ENCODE data around the gene SUMO3. TPM values are rescaled to one million over a fixed set of nuclear protein-coding genes. Genes with fewer than 3 reads are reported as not detected.

The SUMO3 gene
- total RNA-seq, 2 donors from 2014 or later = 59.7 to 74.1 TPM

DNA sequence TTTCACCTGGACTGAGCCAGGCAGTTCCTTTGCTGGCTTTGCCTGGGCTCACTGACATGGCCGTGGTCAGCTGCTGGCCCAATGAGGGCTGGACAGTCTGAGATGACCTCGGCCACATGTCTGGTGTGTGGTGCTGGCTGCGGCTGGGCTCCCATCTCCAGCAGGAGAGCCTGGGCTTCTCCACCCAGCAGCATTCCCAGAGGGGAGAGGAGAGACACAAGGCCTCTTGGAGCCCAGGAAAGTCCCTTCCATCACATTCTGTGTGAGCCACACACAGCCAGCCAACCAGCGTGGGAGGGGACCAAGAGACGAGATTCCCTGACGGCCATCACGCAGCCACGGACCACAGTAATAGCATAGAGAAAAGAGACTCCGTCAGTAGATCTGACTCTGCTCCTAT lies 21.1 kb upstream of the SUMO3 start:
- DNase-seq (ENCODE audit: low spot score) = no peak
- peaks cover 0 to 7% of the 10 kb centered on the region in 2 donors for H3K4me1 ChIP-seq
- no peaks in the 10 kb centered on the region for H3K36me3 ChIP-seq
- H3K9me3 ChIP-seq = no peaks in the 10 kb centered on the region
- TF ChIP-seq, protein P1, sequence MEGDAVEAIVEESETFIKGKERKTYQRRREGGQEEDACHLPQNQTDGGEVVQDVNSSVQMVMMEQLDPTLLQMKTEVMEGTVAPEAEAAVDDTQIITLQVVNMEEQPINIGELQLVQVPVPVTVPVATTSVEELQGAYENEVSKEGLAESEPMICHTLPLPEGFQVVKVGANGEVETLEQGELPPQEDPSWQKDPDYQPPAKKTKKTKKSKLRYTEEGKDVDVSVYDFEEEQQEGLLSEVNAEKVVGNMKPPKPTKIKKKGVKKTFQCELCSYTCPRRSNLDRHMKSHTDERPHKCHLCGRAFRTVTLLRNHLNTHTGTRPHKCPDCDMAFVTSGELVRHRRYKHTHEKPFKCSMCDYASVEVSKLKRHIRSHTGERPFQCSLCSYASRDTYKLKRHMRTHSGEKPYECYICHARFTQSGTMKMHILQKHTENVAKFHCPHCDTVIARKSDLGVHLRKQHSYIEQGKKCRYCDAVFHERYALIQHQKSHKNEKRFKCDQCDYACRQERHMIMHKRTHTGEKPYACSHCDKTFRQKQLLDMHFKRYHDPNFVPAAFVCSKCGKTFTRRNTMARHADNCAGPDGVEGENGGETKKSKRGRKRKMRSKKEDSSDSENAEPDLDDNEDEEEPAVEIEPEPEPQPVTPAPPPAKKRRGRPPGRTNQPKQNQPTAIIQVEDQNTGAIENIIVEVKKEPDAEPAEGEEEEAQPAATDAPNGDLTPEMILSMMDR (IDR thresholded peaks at IDR 0.05) = no peak
- no peak overlapping the region for H3K27ac ChIP-seq
- H3K27me3 ChIP-seq = no peaks in the 10 kb centered on the region
- H3K4me3 ChIP-seq = no peak overlapping the region

DNA sequence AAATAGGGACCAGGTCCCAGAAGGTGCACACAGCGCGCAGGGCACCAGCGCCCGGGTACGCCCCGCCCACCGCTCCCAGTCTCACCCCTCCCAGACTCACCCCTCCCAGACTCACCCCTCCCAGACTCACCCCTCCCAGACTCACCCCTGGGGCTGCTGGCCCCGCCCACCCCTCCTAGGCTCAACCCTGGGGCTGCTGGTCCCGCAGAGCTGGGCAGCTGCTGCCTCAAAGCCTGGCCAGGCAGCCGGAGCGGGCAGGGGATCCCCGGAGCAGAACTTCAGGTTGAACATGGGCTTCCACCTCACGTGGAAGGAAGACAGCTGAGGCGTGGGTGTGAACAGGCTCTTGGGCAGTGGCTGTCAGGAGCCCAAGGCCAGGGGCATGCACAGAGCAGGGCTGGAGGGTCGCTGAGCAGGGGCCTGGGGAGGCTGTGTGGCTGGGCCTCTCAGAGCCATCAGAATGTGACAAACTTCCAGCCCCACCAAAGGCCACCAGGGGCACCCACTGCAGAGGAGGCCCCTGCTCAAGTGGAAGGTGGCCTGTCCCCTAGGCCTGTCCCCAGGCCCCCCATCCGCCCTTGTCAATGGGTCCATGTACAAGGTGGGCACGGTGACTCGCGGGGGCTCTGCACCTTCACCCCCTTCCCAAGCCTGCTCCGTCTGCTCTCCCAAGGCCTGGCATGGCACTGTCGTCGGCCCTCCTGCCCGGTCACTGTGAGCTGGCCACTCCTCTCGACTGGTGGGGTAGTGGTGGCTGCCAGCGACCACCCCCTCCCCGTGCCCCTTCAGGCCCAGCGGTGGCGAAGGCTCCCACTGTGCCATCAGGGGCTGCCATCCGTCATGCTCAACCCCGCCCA lies 20.4 kb upstream of the SUMO3 start:
- Histone ChIP-seq H3K9me3 (no peaks in the 10 kb centered on the region), H3K36me3 (no peaks in the 10 kb centered on the region), H3K4me3 (no peak overlapping the region), H3K4me1 (peaks cover 0 to 7% of the 10 kb centered on the region in 2 donors), H3K27me3 (no peaks in the 10 kb centered on the region), H3K27ac (no peak overlapping the region)
- DNase-seq (ENCODE audit: low spot score) = no peak
- TF ChIP-seq, protein P1 (IDR thresholded peaks at IDR 0.05) = no peak

DNA sequence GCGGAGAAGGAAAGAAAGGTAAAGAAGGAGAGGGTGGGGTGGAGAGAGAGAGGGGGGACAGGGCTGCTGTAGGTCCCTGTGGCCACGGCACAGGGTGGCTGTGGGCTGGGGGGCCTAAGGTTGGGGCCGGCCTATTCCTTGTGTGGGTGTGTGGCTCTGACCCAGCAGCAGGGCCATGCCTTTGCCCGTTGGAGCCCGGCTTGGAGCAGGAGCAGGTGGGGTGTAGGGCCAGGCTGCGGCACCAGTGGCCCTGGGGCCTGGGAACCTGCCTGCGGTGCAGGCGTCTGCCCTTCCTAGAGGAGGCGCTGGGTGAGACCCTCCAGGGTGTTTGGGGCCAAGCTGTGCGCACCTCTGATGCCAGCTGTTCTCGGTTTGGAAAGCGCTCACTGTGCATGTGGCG lies 19.7 kb upstream of the SUMO3 start:
- Histone ChIP-seq H3K27me3 (no peaks in the 10 kb centered on the region), H3K4me1 (peaks cover 0 to 7% of the 10 kb centered on the region in 2 donors), H3K9me3 (no peaks in the 10 kb centered on the region), H3K36me3 (no peaks in the 10 kb centered on the region), H3K4me3 (no peak overlapping the region), H3K27ac (no peak overlapping the region)
- TF ChIP-seq, protein P1 (IDR thresholded peaks at IDR 0.05) = no peak
- no peak for DNase-seq (ENCODE audit: low spot score)

DNA sequence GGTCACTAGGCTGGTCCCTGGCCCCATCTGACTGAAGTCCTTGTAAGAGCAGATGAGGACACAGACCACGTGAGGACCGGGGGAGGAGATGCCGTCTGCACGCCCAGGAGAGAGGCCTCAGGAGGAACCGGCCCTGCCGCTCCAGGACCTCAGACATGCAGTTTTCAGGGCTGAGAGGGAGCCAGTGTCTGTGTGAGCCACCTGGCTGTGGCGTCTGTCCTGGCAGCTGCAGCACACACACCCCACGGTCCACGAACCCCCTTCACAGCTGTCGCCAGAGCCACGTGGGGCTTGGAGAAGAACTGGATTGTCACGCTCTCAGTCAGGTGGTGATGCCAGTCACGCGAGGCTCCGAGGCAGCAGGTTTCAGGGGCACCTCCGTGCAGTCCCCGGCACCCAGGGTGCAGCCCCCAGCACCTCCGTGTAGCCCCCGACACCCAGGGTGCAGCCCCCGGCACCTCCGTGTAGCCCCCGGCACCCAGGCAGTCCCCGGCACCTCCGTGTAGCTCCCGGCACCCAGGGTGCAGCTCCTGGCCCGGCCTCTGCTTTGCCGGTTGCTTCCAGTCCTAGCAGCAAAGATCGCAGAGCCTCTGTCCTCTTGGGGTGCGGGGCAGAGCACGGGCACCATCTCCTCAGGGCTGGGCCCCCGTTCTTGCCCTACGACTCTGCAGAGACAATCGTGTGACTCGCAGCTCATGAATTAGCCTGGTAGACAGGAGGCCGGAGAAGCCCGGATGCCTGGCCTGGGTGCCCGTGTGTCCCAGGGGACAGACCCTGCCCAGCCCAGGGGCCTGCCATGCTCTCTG lies 19.0 kb upstream of the SUMO3 start:
- Histone ChIP-seq H3K4me3 (no peak overlapping the region), H3K27ac (no peak overlapping the region), H3K36me3 (no peaks in the 10 kb centered on the region), H3K4me1 (peaks cover 0 to 7% of the 10 kb centered on the region in 2 donors), H3K27me3 (no peaks in the 10 kb centered on the region), H3K9me3 (no peaks in the 10 kb centered on the region)
- DNase-seq (ENCODE audit: low spot score) = no peak
- TF ChIP-seq, protein P1 (IDR thresholded peaks at IDR 0.05) = no peak

DNA sequence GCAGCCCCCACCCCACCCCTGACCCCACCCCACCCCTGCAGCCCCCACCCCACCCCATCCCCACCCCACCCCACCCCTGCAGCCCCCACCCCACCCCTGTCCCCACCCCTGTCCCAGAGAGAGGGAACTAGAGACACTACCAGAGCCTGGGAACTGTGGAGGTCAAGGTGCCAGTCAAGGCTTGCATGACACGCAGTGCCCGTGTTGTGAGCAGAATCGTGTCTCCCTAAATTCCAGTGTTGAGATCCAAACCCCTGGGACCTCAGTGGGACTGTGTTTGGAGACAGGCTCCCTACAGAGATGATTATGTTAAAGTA lies 18.4 kb upstream of the SUMO3 start:
- Histone ChIP-seq H3K4me1 (peaks cover 0 to 7% of the 10 kb centered on the region in 2 donors), H3K36me3 (no peaks in the 10 kb centered on the region), H3K27me3 (no peaks in the 10 kb centered on the region), H3K9me3 (no peaks in the 10 kb centered on the region), H3K4me3 (no peak overlapping the region), H3K27ac (no peak overlapping the region)
- TF ChIP-seq, protein P1 (IDR thresholded peaks at IDR 0.05) = no peak
- no peak for DNase-seq (ENCODE audit: low spot score)
